ENCODE results near the gene POU6F2. TPM values are rescaled to one million over a fixed set of nuclear protein-coding genes. Genes with fewer than 3 reads are reported as not detected.

POU6F2 gene
- total RNA-seq, 1 experiment from 2014 or later: 0.27 TPM

DNA sequence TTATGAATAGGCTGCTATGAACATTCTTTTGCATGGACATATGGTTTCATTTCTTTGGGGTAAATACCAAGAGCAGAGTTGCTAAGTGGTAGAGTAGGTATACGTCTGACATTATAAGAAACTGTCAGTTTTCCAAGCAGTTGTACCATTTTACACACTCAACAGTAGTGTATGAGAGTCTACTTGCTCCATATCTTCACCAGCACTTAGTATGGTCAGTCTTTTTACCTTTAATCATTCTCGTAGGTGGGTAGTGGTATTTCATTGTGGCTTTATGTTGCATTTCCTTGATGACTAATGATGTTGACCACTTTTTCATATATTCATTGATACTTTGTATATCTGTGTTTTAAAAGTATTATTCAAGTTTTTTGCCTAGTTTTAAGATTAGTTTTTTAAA, 45.1 kb downstream of the POU6F2 start:
- H3K4me2 ChIP-seq (ENCODE audit: low read length): no peak overlapping the region
- no peaks in the 10 kb centered on the region for H3K79me2 ChIP-seq (ENCODE audit: insufficient read depth, low read length)
- DNase-seq (ENCODE audit: low read depth, low spot score) (no peak), ATAC-seq (no peak)
- H3K9me3 ChIP-seq (ENCODE audit: control insufficient read depth in 1 of 2, insufficient read depth in 1 of 2, low read depth in 1 of 2, low read length in 2 of 2): no peaks in the 10 kb centered on the region
- H3K9me2 ChIP-seq (ENCODE audit: insufficient read depth): no peaks in the 10 kb centered on the region
- RAD21 ChIA-PET (ENCODE audit: low non-redundant PET in 1 of 2, low total read pairs in 2 of 2, uncharacterized antibody in 2 of 2, unreplicated experiment in 2 of 2): no interaction called here
- no peak overlapping the region for H2AFZ ChIP-seq (ENCODE audit: low read depth, low read length, poor library complexity, severe bottlenecking)
- no peaks in the 10 kb centered on the region for H3K4me1 ChIP-seq (ENCODE audit: control insufficient read depth in 1 of 2, insufficient read depth in 2 of 2, low read length in 2 of 2)
- CTCF ChIA-PET: no interaction called here
- intact Hi-C loops (cut with micrococcal nuclease): no loop called here
- BruUV-seq (replicated peaks): no TSS peak
- H3K36me3 ChIP-seq (ENCODE audit: control insufficient read depth in 1 of 2, insufficient read depth in 2 of 2, low read length in 2 of 2): no peaks in the 10 kb centered on the region
- no peak overlapping the region for H3K27ac ChIP-seq (ENCODE audit: low read depth, low read length)
- no peak overlapping the region for H3K4me3 ChIP-seq (replicated peaks in 1 of 2; ENCODE audit: low read depth in 1 of 2, low read length in 2 of 2)
- H3K27me3 ChIP-seq (ENCODE audit: insufficient read depth, low read length): 0 out of 2 replicates have a peak, but pooled peaks cover 3% of the 10 kb centered on the region
- POLR2A ChIA-PET: no interaction called here
- TF ChIP-seq SRF (IDR thresholded peaks at IDR 0.05; ENCODE audit: low read depth) (no peak), TCF7L2 (IDR thresholded peaks at IDR 0.05; ENCODE audit: borderline replicate concordance, extremely low read depth, insufficient read depth, insufficient read length) (no peak), ZFX (IDR thresholded peaks at IDR 0.05) (no peak), POLR2AphosphoS5 (IDR thresholded peaks at IDR 0.05; ENCODE audit: low read depth, low read length) (no peak), SP1 (IDR thresholded peaks at IDR 0.05; ENCODE audit: low read depth) (no peak), ELF1 (IDR thresholded peaks at IDR 0.05; ENCODE audit: borderline replicate concordance, low read depth) (no peak), CBX3 (IDR thresholded peaks at IDR 0.05; ENCODE audit: low read depth) (no peak), EZH2 (IDR thresholded peaks at IDR 0.05) (no peak), FOSL1 (IDR thresholded peaks at IDR 0.05; ENCODE audit: low read depth) (no peak), EGR1 (IDR thresholded peaks at IDR 0.05; ENCODE audit: low read depth) (no peak), EZH2phosphoT487 (IDR thresholded peaks at IDR 0.05; ENCODE audit: borderline replicate concordance) (no peak), YY1 (IDR thresholded peaks at IDR 0.05; ENCODE audit: extremely low read depth, insufficient replicate concordance, low read depth, low read length) (no peak), RAD21 (IDR thresholded peaks at IDR 0.05; ENCODE audit: low read depth) (no peak), SIN3A (IDR thresholded peaks at IDR 0.05; ENCODE audit: low read depth) (no peak)
- TF ChIP-seq, protein P1, sequence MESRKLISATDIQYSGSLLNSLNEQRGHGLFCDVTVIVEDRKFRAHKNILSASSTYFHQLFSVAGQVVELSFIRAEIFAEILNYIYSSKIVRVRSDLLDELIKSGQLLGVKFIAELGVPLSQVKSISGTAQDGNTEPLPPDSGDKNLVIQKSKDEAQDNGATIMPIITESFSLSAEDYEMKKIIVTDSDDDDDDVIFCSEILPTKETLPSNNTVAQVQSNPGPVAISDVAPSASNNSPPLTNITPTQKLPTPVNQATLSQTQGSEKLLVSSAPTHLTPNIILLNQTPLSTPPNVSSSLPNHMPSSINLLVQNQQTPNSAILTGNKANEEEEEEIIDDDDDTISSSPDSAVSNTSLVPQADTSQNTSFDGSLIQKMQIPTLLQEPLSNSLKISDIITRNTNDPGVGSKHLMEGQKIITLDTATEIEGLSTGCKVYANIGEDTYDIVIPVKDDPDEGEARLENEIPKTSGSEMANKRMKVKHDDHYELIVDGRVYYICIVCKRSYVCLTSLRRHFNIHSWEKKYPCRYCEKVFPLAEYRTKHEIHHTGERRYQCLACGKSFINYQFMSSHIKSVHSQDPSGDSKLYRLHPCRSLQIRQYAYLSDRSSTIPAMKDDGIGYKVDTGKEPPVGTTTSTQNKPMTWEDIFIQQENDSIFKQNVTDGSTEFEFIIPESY (IDR thresholded peaks at IDR 0.05; ENCODE audit: extremely low read depth, insufficient replicate concordance, low read length): no peak
- TF ChIP-seq, protein P2, sequence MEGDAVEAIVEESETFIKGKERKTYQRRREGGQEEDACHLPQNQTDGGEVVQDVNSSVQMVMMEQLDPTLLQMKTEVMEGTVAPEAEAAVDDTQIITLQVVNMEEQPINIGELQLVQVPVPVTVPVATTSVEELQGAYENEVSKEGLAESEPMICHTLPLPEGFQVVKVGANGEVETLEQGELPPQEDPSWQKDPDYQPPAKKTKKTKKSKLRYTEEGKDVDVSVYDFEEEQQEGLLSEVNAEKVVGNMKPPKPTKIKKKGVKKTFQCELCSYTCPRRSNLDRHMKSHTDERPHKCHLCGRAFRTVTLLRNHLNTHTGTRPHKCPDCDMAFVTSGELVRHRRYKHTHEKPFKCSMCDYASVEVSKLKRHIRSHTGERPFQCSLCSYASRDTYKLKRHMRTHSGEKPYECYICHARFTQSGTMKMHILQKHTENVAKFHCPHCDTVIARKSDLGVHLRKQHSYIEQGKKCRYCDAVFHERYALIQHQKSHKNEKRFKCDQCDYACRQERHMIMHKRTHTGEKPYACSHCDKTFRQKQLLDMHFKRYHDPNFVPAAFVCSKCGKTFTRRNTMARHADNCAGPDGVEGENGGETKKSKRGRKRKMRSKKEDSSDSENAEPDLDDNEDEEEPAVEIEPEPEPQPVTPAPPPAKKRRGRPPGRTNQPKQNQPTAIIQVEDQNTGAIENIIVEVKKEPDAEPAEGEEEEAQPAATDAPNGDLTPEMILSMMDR (IDR thresholded peaks at IDR 0.05 in 2 of 3, conservative IDR thresholded peaks at IDR 0.05 in 1 of 3; ENCODE audit: borderline replicate concordance in 1 of 3, insufficient read depth in 1 of 3, low read depth in 2 of 3, low read length in 2 of 3): no peak
- TF ChIP-seq, protein P3, sequence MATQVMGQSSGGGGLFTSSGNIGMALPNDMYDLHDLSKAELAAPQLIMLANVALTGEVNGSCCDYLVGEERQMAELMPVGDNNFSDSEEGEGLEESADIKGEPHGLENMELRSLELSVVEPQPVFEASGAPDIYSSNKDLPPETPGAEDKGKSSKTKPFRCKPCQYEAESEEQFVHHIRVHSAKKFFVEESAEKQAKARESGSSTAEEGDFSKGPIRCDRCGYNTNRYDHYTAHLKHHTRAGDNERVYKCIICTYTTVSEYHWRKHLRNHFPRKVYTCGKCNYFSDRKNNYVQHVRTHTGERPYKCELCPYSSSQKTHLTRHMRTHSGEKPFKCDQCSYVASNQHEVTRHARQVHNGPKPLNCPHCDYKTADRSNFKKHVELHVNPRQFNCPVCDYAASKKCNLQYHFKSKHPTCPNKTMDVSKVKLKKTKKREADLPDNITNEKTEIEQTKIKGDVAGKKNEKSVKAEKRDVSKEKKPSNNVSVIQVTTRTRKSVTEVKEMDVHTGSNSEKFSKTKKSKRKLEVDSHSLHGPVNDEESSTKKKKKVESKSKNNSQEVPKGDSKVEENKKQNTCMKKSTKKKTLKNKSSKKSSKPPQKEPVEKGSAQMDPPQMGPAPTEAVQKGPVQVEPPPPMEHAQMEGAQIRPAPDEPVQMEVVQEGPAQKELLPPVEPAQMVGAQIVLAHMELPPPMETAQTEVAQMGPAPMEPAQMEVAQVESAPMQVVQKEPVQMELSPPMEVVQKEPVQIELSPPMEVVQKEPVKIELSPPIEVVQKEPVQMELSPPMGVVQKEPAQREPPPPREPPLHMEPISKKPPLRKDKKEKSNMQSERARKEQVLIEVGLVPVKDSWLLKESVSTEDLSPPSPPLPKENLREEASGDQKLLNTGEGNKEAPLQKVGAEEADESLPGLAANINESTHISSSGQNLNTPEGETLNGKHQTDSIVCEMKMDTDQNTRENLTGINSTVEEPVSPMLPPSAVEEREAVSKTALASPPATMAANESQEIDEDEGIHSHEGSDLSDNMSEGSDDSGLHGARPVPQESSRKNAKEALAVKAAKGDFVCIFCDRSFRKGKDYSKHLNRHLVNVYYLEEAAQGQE (IDR thresholded peaks at IDR 0.05; ENCODE audit: low read depth): no peak
- H4K20me1 ChIP-seq (ENCODE audit: insufficient read depth): no peaks in the 10 kb centered on the region
- no peak overlapping the region for H3K9ac ChIP-seq (ENCODE audit: low read length)
